Measurements from ENCODE around the gene ADNP. TPM values are rescaled to one million over a fixed set of nuclear protein-coding genes. Genes with fewer than 3 reads are reported as not detected.

Gene ADNP
- polyA plus RNA-seq, 1 donor (not counting 4 experiments of a cell fraction or from before 2014, with no cell fraction given): 29.3 TPM

DNA sequence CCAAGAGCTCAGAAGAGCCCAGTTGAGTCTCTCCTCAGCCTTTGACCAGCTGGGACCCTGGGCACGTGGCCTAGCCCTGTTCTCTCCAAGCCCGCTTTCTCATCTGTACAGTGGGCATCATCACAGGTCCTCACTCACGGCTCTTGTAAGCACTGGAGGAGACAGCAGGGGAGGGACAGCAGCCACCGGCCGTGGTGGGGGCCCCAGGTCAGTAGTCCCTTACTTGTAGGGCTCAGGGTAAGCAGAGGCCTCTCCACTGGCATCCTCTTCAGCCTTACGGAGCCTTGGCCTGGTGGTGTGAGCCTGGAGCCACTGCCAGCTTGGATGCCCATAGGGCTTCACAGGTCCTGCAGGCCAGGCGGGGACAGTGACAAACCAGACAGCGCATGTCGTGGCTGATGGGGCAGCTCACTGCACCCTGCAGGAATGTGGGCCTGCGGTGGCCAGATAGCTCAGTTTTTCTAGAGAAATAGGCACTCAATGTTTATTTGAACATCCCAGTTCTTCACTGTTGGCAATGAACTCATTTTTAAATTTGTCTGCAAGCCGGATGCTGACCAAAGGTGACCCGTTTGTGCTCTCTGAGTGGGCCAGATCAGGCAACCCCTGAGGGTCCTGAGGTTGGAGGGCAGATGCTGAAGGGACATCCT lies 65.1 kb downstream of the ADNP start:
- no peaks in the 10 kb centered on the region for H3K9me1 ChIP-seq (ENCODE audit: control insufficient read depth, extremely low read depth, insufficient read depth, low read length)
- H3K9ac ChIP-seq (ENCODE audit: control insufficient read depth, extremely low read depth, insufficient read depth, low read length): no peak overlapping the region
- H4K20me1 ChIP-seq (ENCODE audit: control insufficient read depth, extremely low read depth, insufficient read depth, low read length): no peaks in the 10 kb centered on the region
- no peak overlapping the region for H3K4me3 ChIP-seq (ENCODE audit: control insufficient read depth in 2 of 3, extremely low read depth in 1 of 3, insufficient read depth in 2 of 3, low read depth in 1 of 3, low read length in 3 of 3)
- no peak overlapping the region for H2AFZ ChIP-seq (ENCODE audit: control insufficient read depth, low read length)
- H3K36me3 ChIP-seq (ENCODE audit: control insufficient read depth in 2 of 2, extremely low read depth in 1 of 2, insufficient read depth in 2 of 2, low read length in 2 of 2): no peaks in the 10 kb centered on the region
- no peak for TF ChIP-seq EZH2 (IDR thresholded peaks at IDR 0.05; ENCODE audit: low read length)
- TF ChIP-seq, protein P1, sequence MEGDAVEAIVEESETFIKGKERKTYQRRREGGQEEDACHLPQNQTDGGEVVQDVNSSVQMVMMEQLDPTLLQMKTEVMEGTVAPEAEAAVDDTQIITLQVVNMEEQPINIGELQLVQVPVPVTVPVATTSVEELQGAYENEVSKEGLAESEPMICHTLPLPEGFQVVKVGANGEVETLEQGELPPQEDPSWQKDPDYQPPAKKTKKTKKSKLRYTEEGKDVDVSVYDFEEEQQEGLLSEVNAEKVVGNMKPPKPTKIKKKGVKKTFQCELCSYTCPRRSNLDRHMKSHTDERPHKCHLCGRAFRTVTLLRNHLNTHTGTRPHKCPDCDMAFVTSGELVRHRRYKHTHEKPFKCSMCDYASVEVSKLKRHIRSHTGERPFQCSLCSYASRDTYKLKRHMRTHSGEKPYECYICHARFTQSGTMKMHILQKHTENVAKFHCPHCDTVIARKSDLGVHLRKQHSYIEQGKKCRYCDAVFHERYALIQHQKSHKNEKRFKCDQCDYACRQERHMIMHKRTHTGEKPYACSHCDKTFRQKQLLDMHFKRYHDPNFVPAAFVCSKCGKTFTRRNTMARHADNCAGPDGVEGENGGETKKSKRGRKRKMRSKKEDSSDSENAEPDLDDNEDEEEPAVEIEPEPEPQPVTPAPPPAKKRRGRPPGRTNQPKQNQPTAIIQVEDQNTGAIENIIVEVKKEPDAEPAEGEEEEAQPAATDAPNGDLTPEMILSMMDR (optimal IDR thresholded peaks at IDR 0.05 in 1 of 3, IDR thresholded peaks at IDR 0.05 in 1 of 3, conservative IDR thresholded peaks at IDR 0.05 in 1 of 3; ENCODE audit: extremely low read depth in 1 of 3, insufficient read depth in 2 of 3, low read length in 3 of 3): no peak
- no peak overlapping the region for H3K4me2 ChIP-seq (ENCODE audit: control insufficient read depth, extremely low read depth, insufficient read depth, low read depth, low read length)
- dilution Hi-C loops (cut with MboI; ENCODE audit: extremely low pct_ligation_motif_present, low sequenced_read_pairs): no loop called here
- no peaks in the 10 kb centered on the region for H3K27me3 ChIP-seq (ENCODE audit: control insufficient read depth, extremely low read depth, insufficient read depth, low read length)
- no peaks in the 10 kb centered on the region for H3K79me2 ChIP-seq (ENCODE audit: control insufficient read depth, insufficient read depth, low read length)
- no peak overlapping the region for H3K27ac ChIP-seq (ENCODE audit: control insufficient read depth, insufficient read depth, low read length)
- no peaks in the 10 kb centered on the region for H3K9me3 ChIP-seq (ENCODE audit: control insufficient read depth, low read depth, low read length)
- no peak for FAIRE-seq
- no peak for DNase-seq (ENCODE audit: low read depth, low spot score)
- H3K4me1 ChIP-seq (ENCODE audit: control insufficient read depth, extremely low read depth, insufficient read depth, low read length): peaks cover 8% of the 10 kb centered on the region

DNA sequence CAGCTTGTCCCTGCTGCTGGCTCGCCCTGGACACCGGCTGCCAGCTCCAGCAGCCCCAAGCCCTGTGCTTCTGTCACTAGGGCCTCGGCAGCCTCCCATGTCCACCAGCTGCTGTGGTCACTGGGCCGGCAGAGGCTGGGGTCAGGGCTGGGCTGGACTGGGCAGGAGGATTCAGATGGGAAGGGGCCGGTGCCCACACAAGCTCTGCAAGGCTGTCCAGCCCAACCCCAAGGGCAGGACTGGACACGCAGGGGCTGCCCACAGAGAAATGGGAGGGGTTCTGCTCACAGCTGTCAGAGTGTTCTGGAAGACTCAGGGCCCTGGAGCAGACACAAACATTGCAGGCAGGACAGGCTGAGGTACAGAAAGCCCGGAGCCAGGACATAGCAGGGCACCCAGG lies 65.6 kb downstream of the ADNP start:
- DNase-seq (ENCODE audit: low read depth, low spot score): no peak
- H3K9me3 ChIP-seq (ENCODE audit: control insufficient read depth, low read depth, low read length): no peaks in the 10 kb centered on the region
- no peak overlapping the region for H3K27ac ChIP-seq (ENCODE audit: control insufficient read depth, insufficient read depth, low read length)
- H3K4me1 ChIP-seq (ENCODE audit: control insufficient read depth, extremely low read depth, insufficient read depth, low read length): peaks cover 8% of the 10 kb centered on the region
- no peak overlapping the region for H3K4me3 ChIP-seq (ENCODE audit: control insufficient read depth in 2 of 3, extremely low read depth in 1 of 3, insufficient read depth in 2 of 3, low read depth in 1 of 3, low read length in 3 of 3)
- no peak overlapping the region for H3K4me2 ChIP-seq (ENCODE audit: control insufficient read depth, extremely low read depth, insufficient read depth, low read depth, low read length)
- no peak for TF ChIP-seq EZH2 (IDR thresholded peaks at IDR 0.05; ENCODE audit: low read length)
- TF ChIP-seq, protein P1 (optimal IDR thresholded peaks at IDR 0.05 in 1 of 3, IDR thresholded peaks at IDR 0.05 in 1 of 3, conservative IDR thresholded peaks at IDR 0.05 in 1 of 3; ENCODE audit: extremely low read depth in 1 of 3, insufficient read depth in 2 of 3, low read length in 3 of 3): no peak
- dilution Hi-C loops (cut with MboI; ENCODE audit: extremely low pct_ligation_motif_present, low sequenced_read_pairs): no loop called here
- H3K9me1 ChIP-seq (ENCODE audit: control insufficient read depth, extremely low read depth, insufficient read depth, low read length): no peaks in the 10 kb centered on the region
- no peaks in the 10 kb centered on the region for H3K79me2 ChIP-seq (ENCODE audit: control insufficient read depth, insufficient read depth, low read length)
- no peaks in the 10 kb centered on the region for H3K36me3 ChIP-seq (ENCODE audit: control insufficient read depth in 2 of 2, extremely low read depth in 1 of 2, insufficient read depth in 2 of 2, low read length in 2 of 2)
- H3K9ac ChIP-seq (ENCODE audit: control insufficient read depth, extremely low read depth, insufficient read depth, low read length): no peak overlapping the region
- no peaks in the 10 kb centered on the region for H4K20me1 ChIP-seq (ENCODE audit: control insufficient read depth, extremely low read depth, insufficient read depth, low read length)
- no peak for FAIRE-seq
- no peaks in the 10 kb centered on the region for H3K27me3 ChIP-seq (ENCODE audit: control insufficient read depth, extremely low read depth, insufficient read depth, low read length)
- no peak overlapping the region for H2AFZ ChIP-seq (ENCODE audit: control insufficient read depth, low read length)
